Muscle layer of duodenum (tissue), 2 donors: ENCODE data around the gene CCDC107.
A peak's percentile ranks its signal among the peaks of the same experiment; 100 is the strongest.
"Not testable (repeated sequence)": the region's sequence is repeated elsewhere in the genome, so short reads cannot be mapped to it uniquely, and the experiment has no call there.

ENCODE experiments used
- H3K27ac ChIP-seq: one replicate; pipeline ENCODE4 v1.7.0; 2013; ENCODE audit warnings: mild to moderate bottlenecking, low read length
- H3K27me3 ChIP-seq: one replicate; pipeline ENCODE4 v1.7.0; 2013; ENCODE audit warnings: low read depth, mild to moderate bottlenecking, control low read depth, low read length
- H3K36me3 ChIP-seq, 2 donors: one replicate each; pipeline ENCODE4 v1.7.0; 2013; ENCODE audit warnings: low read length in 2 of 2, control low read depth in 1 of 2, mild to moderate bottlenecking in 1 of 2; ENCODE audit not compliant: insufficient read depth in 2 of 2, control insufficient read depth in 1 of 2
- H3K4me1 ChIP-seq, 2 donors: one replicate each; pipeline ENCODE4 v1.7.0; 2013; ENCODE audit warnings: low read length in 2 of 2, mild to moderate bottlenecking in 2 of 2, control low read depth in 1 of 2, moderate library complexity in 1 of 2; ENCODE audit not compliant: insufficient read depth in 2 of 2, control insufficient read depth in 1 of 2
- H3K4me3 ChIP-seq, 2 donors: one replicate each; pipeline ENCODE4 v1.7.0; 2013; ENCODE audit warnings: low read length in 2 of 2, low read depth in 1 of 2, mild to moderate bottlenecking in 1 of 2
- H3K9me3 ChIP-seq, 2 donors: one replicate each; pipeline ENCODE4 v1.7.0; 2013; ENCODE audit warnings: low read length in 2 of 2, control low read depth in 1 of 2, mild to moderate bottlenecking in 1 of 2; ENCODE audit not compliant: control insufficient read depth in 1 of 2
- donor health status: healthy.

The CCDC107 gene, protein sequence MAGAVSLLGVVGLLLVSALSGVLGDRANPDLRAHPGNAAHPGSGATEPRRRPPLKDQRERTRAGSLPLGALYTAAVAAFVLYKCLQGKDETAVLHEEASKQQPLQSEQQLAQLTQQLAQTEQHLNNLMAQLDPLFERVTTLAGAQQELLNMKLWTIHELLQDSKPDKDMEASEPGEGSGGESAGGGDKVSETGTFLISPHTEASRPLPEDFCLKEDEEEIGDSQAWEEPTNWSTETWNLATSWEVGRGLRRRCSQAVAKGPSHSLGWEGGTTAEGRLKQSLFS

DNA sequence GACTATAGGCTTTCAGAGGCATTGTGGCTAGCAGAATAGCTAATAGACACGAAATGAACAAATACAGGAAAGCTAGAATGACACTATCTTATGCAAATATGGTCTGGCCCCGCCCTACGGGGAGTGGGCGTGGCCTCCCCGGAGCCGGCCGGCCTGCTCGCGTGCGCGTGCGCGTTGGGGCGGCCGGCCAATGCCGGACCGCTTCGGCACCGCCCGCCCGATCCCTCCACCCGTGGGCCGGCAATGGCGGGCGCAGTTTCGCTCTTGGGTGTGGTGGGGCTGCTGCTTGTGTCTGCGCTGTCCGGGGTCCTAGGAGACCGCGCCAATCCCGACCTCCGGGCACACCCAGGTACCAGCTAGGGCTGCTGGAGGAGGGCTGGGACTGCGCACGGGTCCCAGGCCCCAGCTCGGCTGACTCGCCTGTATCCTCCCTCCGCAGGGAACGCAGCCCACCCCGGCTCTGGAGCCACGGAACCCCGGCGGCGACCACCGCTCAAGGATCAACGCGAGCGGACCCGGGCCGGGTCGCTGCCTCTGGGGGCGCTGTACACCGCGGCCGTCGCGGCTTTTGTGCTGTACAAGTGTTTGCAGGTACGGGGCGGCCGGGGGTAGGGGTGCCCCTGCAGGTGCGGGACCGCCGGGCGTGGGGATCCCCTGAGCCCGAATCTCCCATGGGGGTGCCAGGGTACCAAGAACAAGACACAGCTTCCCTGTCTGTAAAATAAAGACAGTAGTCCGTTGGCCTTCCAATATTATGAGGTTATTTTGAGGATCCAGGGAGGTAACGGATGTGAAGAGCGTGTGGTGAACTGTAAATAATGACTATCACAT is at the start of gene CCDC107:
CCDC107 (plus strand) TSS at position 156 of the 831 bp plus-strand sequence; CDS start at position 244, 88 bp downstream.
- H3K4me3 ChIP-seq = peak within 1 kb of the TSS; percentile 79 to 88
- no peaks in the 10 kb centered on the region for H3K9me3 ChIP-seq
- H3K4me1 ChIP-seq = peaks cover 0 to 24% of the 10 kb centered on the region in 2 donors
- H3K27me3 ChIP-seq = no peaks in the 10 kb centered on the region
- H3K27ac ChIP-seq = peak within 1 kb of the TSS; percentile 99
- H3K36me3 ChIP-seq = peaks cover 8 to 14% of the 10 kb centered on the region in 2 donors

DNA sequence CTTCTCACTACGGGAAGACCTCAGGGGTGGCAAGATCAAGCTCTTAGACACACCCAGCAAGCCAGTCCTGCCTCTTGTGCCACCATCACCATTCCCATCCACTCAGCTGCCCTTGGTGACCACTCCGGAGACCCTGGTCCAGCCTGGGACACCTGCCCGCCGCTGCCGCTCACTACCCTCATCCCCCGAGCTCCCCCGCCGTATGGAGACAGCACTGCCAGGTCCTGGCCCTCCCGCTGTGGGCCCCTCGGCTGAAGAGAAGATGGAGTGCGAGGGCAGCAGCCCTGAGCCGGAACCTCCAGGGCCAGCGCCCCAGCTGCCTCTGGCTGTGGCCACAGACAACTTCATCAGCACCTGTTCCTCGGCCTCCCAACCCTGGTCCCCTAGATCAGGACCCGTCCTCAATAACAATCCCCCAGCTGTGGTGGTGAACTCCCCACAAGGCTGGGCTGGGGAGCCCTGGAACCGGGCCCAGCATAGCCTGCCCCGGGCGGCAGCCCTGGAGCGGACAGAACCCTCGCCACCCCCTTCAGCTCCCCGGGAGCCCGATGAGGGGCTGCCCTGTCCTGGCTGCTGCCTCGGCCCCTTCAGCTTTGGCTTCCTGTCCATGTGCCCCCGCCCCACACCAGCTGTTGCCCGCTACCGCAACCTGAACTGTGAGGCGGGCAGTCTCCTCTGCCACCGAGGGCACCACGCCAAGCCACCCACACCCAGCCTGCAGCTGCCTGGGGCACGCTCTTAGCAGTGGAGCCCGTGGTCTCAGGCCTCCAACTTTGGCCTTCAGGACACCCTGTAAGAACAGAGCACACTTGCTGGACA is 48.9 kb upstream of the CCDC107 start:
- no peaks in the 10 kb centered on the region for H3K9me3 ChIP-seq
- no peak overlapping the region for H3K27ac ChIP-seq
- no peak overlapping the region for H3K4me3 ChIP-seq
- H3K27me3 ChIP-seq = no peaks in the 10 kb centered on the region
- H3K36me3 ChIP-seq = peaks cover 21 to 27% of the 10 kb centered on the region in 2 donors
- peaks cover 4 to 25% of the 10 kb centered on the region in 2 donors for H3K4me1 ChIP-seq

DNA sequence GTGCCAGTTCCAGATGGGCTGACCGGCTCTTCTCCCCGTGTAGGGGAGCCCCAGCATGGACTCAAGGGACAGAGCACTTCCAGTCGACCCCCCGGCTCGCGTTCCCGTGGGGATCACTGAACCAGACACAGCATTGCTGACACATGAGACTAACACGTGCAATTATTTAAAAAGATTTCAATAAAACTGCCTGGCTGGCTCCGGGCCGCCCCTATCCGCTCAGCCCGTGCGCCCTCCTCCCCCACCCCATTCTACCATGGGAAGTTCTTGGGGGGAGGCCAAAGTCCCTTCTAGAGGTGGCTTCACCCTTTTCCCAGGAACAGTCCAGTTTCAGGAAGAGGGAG is 48.3 kb upstream of the CCDC107 start:
- Histone ChIP-seq H3K9me3 (no peaks in the 10 kb centered on the region), H3K4me1 (peaks cover 4 to 22% of the 10 kb centered on the region in 2 donors), H3K27ac (no peak overlapping the region), H3K36me3 (peaks cover 21 to 27% of the 10 kb centered on the region in 2 donors), H3K27me3 (no peaks in the 10 kb centered on the region), H3K4me3 (no peak overlapping the region)

- no peaks in the 10 kb centered on the region for H3K27me3 ChIP-seq
- no peak overlapping the region for H3K4me3 ChIP-seq
- peaks cover 21 to 27% of the 10 kb centered on the region in 2 donors for H3K36me3 ChIP-seq
- H3K27ac ChIP-seq = no peak overlapping the region
- peaks cover under 1 to 15% of the 10 kb centered on the region in 2 donors for H3K4me1 ChIP-seq
- H3K9me3 ChIP-seq = no peaks in the 10 kb centered on the region
Observed at GRCh38 chr9:35611230-35611797, 46.8 kb upstream of the CCDC107 start.

- not testable (repeated sequence) for H3K27me3 ChIP-seq, H3K4me3 ChIP-seq, H3K9me3 ChIP-seq, H3K4me1 ChIP-seq, H3K27ac ChIP-seq
- peaks cover 21 to 27% of the 10 kb centered on the region in 2 donors for H3K36me3 ChIP-seq
Observed at GRCh38 chr9:35612066-35612465, 46.0 kb upstream of the CCDC107 start.

DNA sequence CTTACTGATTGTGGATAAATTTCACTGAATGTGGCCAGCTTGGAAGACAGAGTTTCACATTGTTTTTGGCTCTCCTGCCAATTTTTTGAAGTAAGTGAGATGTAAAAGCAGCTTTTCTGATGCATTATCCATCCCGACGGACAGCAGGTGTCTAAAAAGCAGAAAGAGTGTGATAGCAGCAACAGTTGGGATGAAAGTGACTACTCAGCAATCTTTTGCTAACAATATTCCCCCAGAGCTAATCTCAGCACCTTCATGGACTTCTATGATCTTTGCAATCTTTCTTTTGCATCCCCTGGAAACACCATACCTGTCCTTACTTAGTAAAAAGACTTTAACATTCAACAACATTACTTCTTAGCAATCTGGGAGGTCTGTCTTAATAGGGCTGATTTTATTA is 45.2 kb upstream of the CCDC107 start:
- no peaks in the 10 kb centered on the region for H3K9me3 ChIP-seq
- H3K27me3 ChIP-seq = no peaks in the 10 kb centered on the region
- no peak overlapping the region for H3K4me3 ChIP-seq
- H3K27ac ChIP-seq = no peak overlapping the region
- H3K4me1 ChIP-seq = peaks cover 3% of the 10 kb centered on the region in 2 donors
- peaks cover 17 to 21% of the 10 kb centered on the region in 2 donors for H3K36me3 ChIP-seq

DNA sequence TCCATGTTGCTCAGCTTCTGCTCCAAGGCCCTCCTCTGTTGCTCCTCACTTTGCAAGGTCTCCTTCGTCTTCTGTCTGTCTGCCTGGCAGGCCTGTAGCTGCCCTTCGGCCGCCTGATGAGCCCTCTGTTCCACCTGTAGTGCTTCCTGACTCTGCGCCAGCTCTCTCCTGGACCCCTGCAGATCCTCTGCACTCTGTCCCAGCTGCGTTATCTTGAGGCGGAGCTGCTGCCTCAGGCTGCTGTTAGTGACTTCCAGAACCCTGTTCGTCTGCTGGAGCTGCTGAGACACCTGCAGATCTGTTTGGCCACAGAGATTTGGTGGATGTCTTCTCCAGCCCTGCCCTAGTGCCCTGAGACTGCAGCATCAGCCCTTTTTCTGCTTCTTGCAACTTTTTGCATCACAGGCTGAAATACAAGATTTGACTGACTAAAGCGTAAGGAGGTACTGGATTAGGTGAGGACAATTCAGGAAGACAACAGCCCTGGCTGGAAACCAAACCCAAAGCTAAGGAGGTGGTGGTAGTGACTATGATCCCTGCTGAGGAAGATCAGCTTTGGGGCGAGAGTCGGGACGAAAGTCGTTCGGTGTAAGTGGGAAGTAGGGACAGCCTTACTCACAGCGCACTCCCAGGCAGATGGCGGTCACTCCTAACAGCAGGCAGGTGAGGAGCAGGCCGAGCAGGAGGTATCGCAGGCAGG is 42.0 kb upstream of the CCDC107 start:
- no peak overlapping the region for H3K4me3 ChIP-seq
- no peaks in the 10 kb centered on the region for H3K27me3 ChIP-seq
- H3K36me3 ChIP-seq = no peaks in the 10 kb centered on the region
- H3K4me1 ChIP-seq = peaks cover 3 to 8% of the 10 kb centered on the region in 2 donors
- no peak overlapping the region for H3K27ac ChIP-seq
- no peaks in the 10 kb centered on the region for H3K9me3 ChIP-seq

GRCh38 chr9:35616681-35617459 is 41.2 kb upstream of the CCDC107 start:
- peak overlapping the region; percentile 60 to 64 for H3K4me3 ChIP-seq
- peaks cover 0 to 8% of the 10 kb centered on the region in 2 donors for H3K4me1 ChIP-seq
- H3K9me3 ChIP-seq = no peaks in the 10 kb centered on the region
- no peaks in the 10 kb centered on the region for H3K36me3 ChIP-seq
- no peaks in the 10 kb centered on the region for H3K27me3 ChIP-seq
- no peak overlapping the region for H3K27ac ChIP-seq

DNA sequence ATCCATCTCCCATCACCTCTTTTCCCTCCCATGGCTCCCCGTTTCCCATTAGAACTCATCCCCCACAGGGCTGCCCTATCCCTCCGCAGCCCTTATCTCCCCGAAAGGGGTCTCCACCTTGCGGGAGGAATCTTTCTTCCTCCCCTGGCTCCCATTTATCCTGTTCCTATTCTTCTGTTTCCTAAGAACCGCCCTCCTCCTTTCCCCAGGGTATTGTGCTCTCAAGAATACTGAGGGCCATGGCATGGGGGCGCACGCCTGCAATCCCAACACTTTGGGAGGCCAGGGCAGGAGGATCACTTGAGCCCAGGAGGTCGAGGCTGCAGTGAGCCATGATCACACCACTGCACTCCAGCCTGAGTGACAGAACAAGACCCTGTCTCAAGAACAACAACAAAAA is 40.5 kb upstream of the CCDC107 start:
- Histone ChIP-seq H3K9me3 (no peaks in the 10 kb centered on the region), H3K27me3 (no peaks in the 10 kb centered on the region), H3K27ac (no peak overlapping the region), H3K36me3 (no peaks in the 10 kb centered on the region), H3K4me1 (peaks cover 0 to 8% of the 10 kb centered on the region in 2 donors), H3K4me3 (peak overlapping the region; percentile 60 to 64)

DNA sequence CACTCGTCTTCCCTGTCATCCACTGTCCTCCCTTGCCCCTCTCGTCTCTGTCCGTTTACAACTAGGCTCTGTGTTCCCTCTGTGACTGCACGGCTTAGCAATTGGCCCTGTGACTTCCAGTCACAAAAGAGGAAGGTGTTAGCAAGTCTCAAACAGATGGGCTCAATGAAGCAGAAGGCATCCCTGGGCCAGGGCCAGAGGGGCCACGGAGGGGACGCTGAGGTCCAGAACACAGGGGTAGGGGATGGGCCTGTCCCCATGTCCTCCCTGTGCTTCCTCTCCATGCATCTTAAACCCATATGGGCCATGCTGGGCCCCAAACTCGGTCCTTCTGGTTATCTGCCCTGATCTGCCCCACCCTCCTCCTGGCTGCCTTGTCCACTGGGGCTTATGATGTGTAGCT is 39.8 kb upstream of the CCDC107 start, which contains the start of gene CD72:
CD72 (minus strand) TSS at position 89 of the 403 bp plus-strand sequence. CDS start 110 bp downstream, outside the sequence.
- Histone ChIP-seq H3K9me3 (no peaks in the 10 kb centered on the region), H3K36me3 (no peaks in the 10 kb centered on the region), H3K27me3 (no peaks in the 10 kb centered on the region), H3K27ac (no peak within 1 kb of the TSS), H3K4me3 (peak within 1 kb of the TSS; percentile 60 to 64), H3K4me1 (peaks cover 0 to 8% of the 10 kb centered on the region in 2 donors)
